ENCODE results near the gene RTF2.

RTF2 gene

GRCh38 chr20:56439771-56440291 lies 28.6 kb upstream of the RTF2 start:
- no peak for DNase-seq

GRCh38 chr20:56440346-56441007 lies 27.9 kb upstream of the RTF2 start:
- peak; percentile 45 for DNase-seq

- DNase-seq: no peak
Observed at GRCh38 chr20:56442389-56443365, 25.8 kb upstream of the RTF2 start.

GRCh38 chr20:56443654-56444540 lies 24.5 kb upstream of the RTF2 start:
- DNase-seq: no peak

GRCh38 chr20:56445130-56445529 lies 23.3 kb upstream of the RTF2 start:
- no peak for DNase-seq

GRCh38 chr20:56445540-56445939 lies 22.9 kb upstream of the RTF2 start:
- no peak for DNase-seq

GRCh38 chr20:56447227-56447626 lies 21.2 kb upstream of the RTF2 start:
- no peak for DNase-seq

GRCh38 chr20:56449459-56449858 lies 19.0 kb upstream of the RTF2 start:
- DNase-seq: no peak

GRCh38 chr20:56451056-56451765 lies 17.2 kb upstream of the RTF2 start:
- no peak for DNase-seq

GRCh38 chr20:56453352-56453751 lies 15.1 kb upstream of the RTF2 start:
- DNase-seq: no peak

GRCh38 chr20:56454754-56455153 lies 13.7 kb upstream of the RTF2 start:
- no peak for DNase-seq

GRCh38 chr20:56458206-56458821 lies 10.1 kb upstream of the RTF2 start:
- DNase-seq: no peak

GRCh38 chr20:56460459-56460858 lies 8.0 kb upstream of the RTF2 start:
- no peak for DNase-seq

GRCh38 chr20:56461576-56461975 lies 6.9 kb upstream of the RTF2 start:
- DNase-seq: no peak

GRCh38 chr20:56463428-56463827 lies 5.0 kb upstream of the RTF2 start:
- DNase-seq: peak; percentile 26

- peak; percentile 48 for DNase-seq
Observed at GRCh38 chr20:56465997-56466396, 2.4 kb upstream of the RTF2 start.

GRCh38 chr20:56467968-56468315 lies 485 bp upstream of the RTF2 start:
- DNase-seq: no peak

GRCh38 chr20:56469077-56469449 lies 636 bp downstream of the RTF2 start:
- no peak for DNase-seq

GRCh38 chr20:56483970-56484369 lies 15.5 kb downstream of the RTF2 start:
- peak; percentile 49 for DNase-seq

GRCh38 chr20:56487216-56487615 lies 18.8 kb downstream of the RTF2 start:
- no peak for DNase-seq

GRCh38 chr20:56488566-56488965 lies 20.1 kb downstream of the RTF2 start:
- DNase-seq: no peak

GRCh38 chr20:56501116-56501515 lies 32.7 kb downstream of the RTF2 start:
- no peak for DNase-seq
